HG02588 (cell line): ENCODE data around the gene ACTR8.

Experiments
- ATAC-seq: cut with Tn5 transposase; IDR thresholded peaks from one replicate; pipeline ENCODE4 v1.9.1; 2021; ENCODE audit warnings: mild to moderate bottlenecking, moderate library complexity; ENCODE audit not compliant: unreplicated experiment

Gene ACTR8

GRCh38 chr3:53865732-53866499, 16.0 kb downstream of the ACTR8 start:
- ATAC-seq, result no peak

GRCh38 chr3:53863145-53863544, 18.8 kb downstream of the ACTR8 start:
- ATAC-seq, result peak; percentile 58

GRCh38 chr3:53862241-53862640, 19.7 kb downstream of the ACTR8 start:
- ATAC-seq, result no peak

- no peak for ATAC-seq
Observed at GRCh38 chr3:53860196-53860595, 21.8 kb downstream of the ACTR8 start.

- ATAC-seq, result no peak
Observed at GRCh38 chr3:53859178-53859577, 22.8 kb downstream of the ACTR8 start.

- ATAC-seq, result no peak
Observed at GRCh38 chr3:53858096-53858741, 23.7 kb downstream of the ACTR8 start.

- no peak for ATAC-seq
Observed at GRCh38 chr3:53856964-53857363, 25.0 kb downstream of the ACTR8 start.

- no peak for ATAC-seq
Observed at GRCh38 chr3:53850895-53851294, 31.1 kb downstream of the ACTR8 start.

GRCh38 chr3:53849916-53850315, 32.0 kb downstream of the ACTR8 start:
- ATAC-seq, result no peak

GRCh38 chr3:53846851-53847155, 35.1 kb downstream of the ACTR8 start:
- no peak for ATAC-seq

- peak; percentile 32 for ATAC-seq
Observed at GRCh38 chr3:53846134-53846850, 35.7 kb downstream of the ACTR8 start, which contains the start of the genes CHDH and IL17RB. TSS of gene CHDH (minus strand) at chr3:53846419. CDS start at chr3:53824008, 22,411 bp downstream. TSS of gene IL17RB (plus strand) at chr3:53846568. CDS start at chr3:53846589, 21 bp downstream.

GRCh38 chr3:53845881-53846133, 36.1 kb downstream of the ACTR8 start:
- no peak for ATAC-seq

GRCh38 chr3:53845103-53845880, 36.7 kb downstream of the ACTR8 start:
- ATAC-seq, result peak; percentile 13

- ATAC-seq, result no peak
Observed at GRCh38 chr3:53844262-53845102, 37.5 kb downstream of the ACTR8 start.

GRCh38 chr3:53843195-53844177, 38.5 kb downstream of the ACTR8 start:
- ATAC-seq, result peak; percentile 40

- ATAC-seq, result no peak
Observed at GRCh38 chr3:53842436-53843194, 39.3 kb downstream of the ACTR8 start.

- ATAC-seq, result no peak
Observed at GRCh38 chr3:53841296-53841695, 40.7 kb downstream of the ACTR8 start.

GRCh38 chr3:53837331-53837730, 44.6 kb downstream of the ACTR8 start:
- no peak for ATAC-seq
